Coronary artery (tissue), 2 donors: Measurements from ENCODE around the gene IL17D.

Experiments
- DNase-seq: peaks from one replicate; pipeline ENCODE4 v3.0.0-alpha.2; 2017; ENCODE audit warnings: low spot score
- H3K27ac ChIP-seq, 2 donors: fragments of 200-600 bp; sonication (generic); one replicate each; pipeline ENCODE4 v1.5.1; 2016 to 2019
- H3K4me3 ChIP-seq: fragments of 200-600 bp; sonication (generic); 2 replicates; pipeline ENCODE4 v1.5.1; 2016; ENCODE audit warnings: mild to moderate bottlenecking, moderate library complexity
- CTCF ChIP-seq: fragments of 200-600 bp; sonication (generic); IDR thresholded peaks from one replicate; pipeline ENCODE4 v1.5.1; 2019; ENCODE audit warnings: antibody characterized with exemption

IL17D gene

GRCh38 chr13:20711301-20712044 lies 8.0 kb downstream of the IL17D start:
- Histone ChIP-seq H3K27ac (no peak overlapping the region), H3K4me3 (no peak overlapping the region)
- no peak for TF ChIP-seq CTCF
- DNase-seq = no peak

GRCh38 chr13:20713014-20713376 lies 9.5 kb downstream of the IL17D start:
- DNase-seq = no peak
- H3K27ac ChIP-seq = peak overlapping the region; percentile 73 to 92
- TF ChIP-seq CTCF = no peak
- peak overlapping the region; percentile 54 for H3K4me3 ChIP-seq

GRCh38 chr13:20713751-20714150 lies 10.3 kb downstream of the IL17D start:
- peak; percentile 83 for DNase-seq
- TF ChIP-seq CTCF = no peak
- Histone ChIP-seq H3K4me3 (peak overlapping the region; percentile 54), H3K27ac (peak overlapping the region; percentile 73 to 92)

- peak overlapping the region; percentile 54 for H3K4me3 ChIP-seq
- TF ChIP-seq CTCF = no peak
- peak overlapping the region; percentile 73 to 92 for H3K27ac ChIP-seq
- DNase-seq = no peak
Observed at GRCh38 chr13:20714161-20714560, 10.7 kb downstream of the IL17D start.

GRCh38 chr13:20714563-20715329 lies 11.2 kb downstream of the IL17D start:
- Histone ChIP-seq H3K27ac (peak overlapping the region; percentile 73 to 92), H3K4me3 (peak overlapping the region; percentile 54)
- TF ChIP-seq CTCF = no peak
- peak; percentile 88 for DNase-seq

GRCh38 chr13:20715330-20715712 lies 11.8 kb downstream of the IL17D start:
- Histone ChIP-seq H3K4me3 (peak overlapping the region; percentile 45), H3K27ac (peak overlapping the region in 1 of 2 donors; percentile 92)
- no peak for DNase-seq
- TF ChIP-seq CTCF = no peak

- no peak for TF ChIP-seq CTCF
- DNase-seq = no peak
- H3K27ac ChIP-seq = no peak overlapping the region
- no peak overlapping the region for H3K4me3 ChIP-seq
Observed at GRCh38 chr13:20716951-20717350, 13.5 kb downstream of the IL17D start.
